Tibial nerve (tissue), 4 donors: ENCODE data around the gene UBAP1L. TPM values are rescaled to one million over a fixed set of nuclear protein-coding genes. Genes with fewer than 3 reads are reported as not detected.
A peak's percentile ranks its signal among the peaks of the same experiment; 100 is the strongest.
"Not testable (repeated sequence)": the region's sequence is repeated elsewhere in the genome, so short reads cannot be mapped to it uniquely, and the experiment has no call there.

Experiments used
- DNase-seq, 2 donors: peaks; one replicate each; pipeline ENCODE4 v3.0.0-alpha.2; 2019; ENCODE audit warnings: low spot score in 2 of 2
- H3K27ac ChIP-seq, 4 donors: fragments of 200-600 bp; sonication (generic) in 3 of 4; one replicate each; pipeline ENCODE4 v1.5.1; 2017 to 2019; ENCODE audit warnings: mild to moderate bottlenecking in 1 of 4
- H3K27me3 ChIP-seq, 2 donors: fragments of 200-600 bp; sonication (generic) in 1 of 2; one replicate each; pipeline versions ENCODE4 v1.5.1 to v1.6.0; 2017 to 2019
- H3K36me3 ChIP-seq, 3 donors: fragments of 200-600 bp; sonication (generic); one replicate each; pipeline ENCODE4 v1.5.1; 2018 to 2019
- H3K4me1 ChIP-seq, 4 donors: fragments of 200-600 bp; sonication (generic) in 3 of 4; one replicate each; pipeline ENCODE4 v1.5.1; 2017 to 2019
- H3K4me3 ChIP-seq, 4 donors: fragments of 200-600 bp; sonication (generic) in 3 of 4; one replicate each; pipeline ENCODE4 v1.5.1; 2017 to 2019; ENCODE audit warnings: mild to moderate bottlenecking in 1 of 4, moderate library complexity in 1 of 4
- H3K9me3 ChIP-seq, 4 donors: fragments of 200-600 bp; sonication (generic) in 3 of 4; one replicate each; pipeline ENCODE4 v1.5.1; 2017 to 2019
- CTCF ChIP-seq, 5 experiments: fragments of 200-600 bp in 3 of 5; fragments of 450-650 bp in 2 of 5; sonication (generic) in 3 of 5; IDR thresholded peaks; one replicate each; pipeline ENCODE4 v1.5.1; 2016 to 2019; ENCODE audit warnings: antibody characterized with exemption in 5 of 5, mild to moderate bottlenecking in 3 of 5, moderate library complexity in 2 of 5
- EP300 ChIP-seq, 2 donors: sonication (generic); formaldehyde crosslinking; IDR thresholded peaks; one replicate each; pipeline ENCODE4 v1.6.1; 2017; ENCODE audit warnings: antibody characterized with exemption in 2 of 2, mild to moderate bottlenecking in 1 of 2
- POLR2A ChIP-seq, 2 donors: fragments of 450-650 bp; IDR thresholded peaks; one replicate each; pipeline ENCODE4 v1.6.1; 2017; ENCODE audit warnings: antibody characterized with exemption in 2 of 2, mild to moderate bottlenecking in 2 of 2, moderate library complexity in 2 of 2
- WGBS, 2 donors: methylation state at CpG; one replicate each; pipeline ENCODE4 v1.1.5; 2018; 5-methylcytosine and 5-hydroxymethylcytosine counted together
- small RNA-seq: library from RNA; depleted of rRNA; stranded (forward); fragments of <200 nt; gene quantifications from one replicate; pipeline ENCODE3, GENCODE V24; 2016
- total RNA-seq, 4 donors: library from RNA; depleted of rRNA; stranded (reverse); fragments of >200 nt; gene quantifications; one replicate each; pipeline ENCODE4 v1.1.0, GENCODE V29; 2016

The UBAP1L gene
- total RNA-seq, 4 donors from 2014 or later = 8.4 to 16.7 (median 14.0) TPM

GRCh38 chr15:65044724-65045481 is 70.1 kb downstream of the UBAP1L start, which contains the start of gene SLC51B:
Gene SLC51B, plus strand, starts transcription at chr15:65045387. Its CDS starts 4,618 bp downstream, at chr15:65050005.
- Histone ChIP-seq H3K36me3 (no peaks in the 10 kb centered on the region), H3K4me1 (peaks cover 0 to 37% (median 5%) of the 10 kb centered on the region in 4 donors), H3K4me3 (no peak within 1 kb of the TSS), H3K27me3 (no peaks in the 10 kb centered on the region), H3K27ac (peak within 1 kb of the TSS in 1 of 4 donors; percentile 58), H3K9me3 (no peaks in the 10 kb centered on the region)
- 57 to 65% methylated on average over 7 of the region's 7 CpGs for WGBS, 2 donors
- no peak for DNase-seq
- TF ChIP-seq CTCF (IDR thresholded peaks at IDR 0.05) = no peak
- peak in 1 of 2 donors; percentile 32 for TF ChIP-seq EP300 (IDR thresholded peaks at IDR 0.05)

- peaks cover 0 to 30% (median under 1%) of the 10 kb centered on the region in 4 donors for H3K4me1 ChIP-seq
- not testable (repeated sequence) for H3K36me3 ChIP-seq, H3K9me3 ChIP-seq, DNase-seq, H3K4me3 ChIP-seq, H3K27me3 ChIP-seq
- 54 to 57% methylated on average over 5 of the region's 5 CpGs for WGBS, 2 donors
- H3K27ac ChIP-seq = peak overlapping the region in 1 of 4 donors; percentile 58
Measured at GRCh38 chr15:65044218-65044617, 70.8 kb downstream of the UBAP1L start.

- peak overlapping the region in 2 of 4 donors; percentile 34 to 58 for H3K27ac ChIP-seq
Measured at GRCh38 chr15:65042776-65043327, 72.1 kb downstream of the UBAP1L start.

More at GRCh38 chr15:65042776-65043327, 72.1 kb downstream of the UBAP1L start:
- WGBS, 2 donors = 23 to 45% methylated on average over 4 of the region's 4 CpGs
- TF ChIP-seq CTCF (IDR thresholded peaks at IDR 0.05) (no peak), EP300 (IDR thresholded peaks at IDR 0.05) (no peak), POLR2A (IDR thresholded peaks at IDR 0.05) (no peak)
- Histone ChIP-seq H3K9me3 (no peaks in the 10 kb centered on the region), H3K27me3 (no peaks in the 10 kb centered on the region), H3K4me1 (peaks cover 0 to 26% (median 0%) of the 10 kb centered on the region in 4 donors), H3K36me3 (no peaks in the 10 kb centered on the region), H3K4me3 (no peak overlapping the region)
- no peak for DNase-seq

Small RNA genes within 50 kb of the gene (small RNA-seq; reads per million reads assigned to genes)
- gene AC013553.1 = not detected

Other genes starting within 250 kb of the UBAP1L start
- gene ANKDD1A, start 203.3 kb downstream of the UBAP1L start, total RNA-seq = 10 to 100 TPM; 18.2 to 39.3 (median 26.3) TPM
- 10 to 100 TPM; 80.4 to 90.6 (median 86.3) TPM for gene SPG21, start 125.3 kb downstream of the UBAP1L start, total RNA-seq
- gene MTFMT, start 85.6 kb downstream of the UBAP1L start, total RNA-seq = 10 to 100 TPM; 36.8 to 45.7 (median 41.2) TPM
- gene SLC51B, start 69.8 kb downstream of the UBAP1L start, total RNA-seq = 1 to 10 TPM in 1 of 4 donors, not detected in 3; 2.7 TPM
- gene RASL12, start 47.2 kb downstream of the UBAP1L start, total RNA-seq = 10 to 100 TPM; 41.4 to 83.5 (median 78.7) TPM
- gene KBTBD13, start 38.5 kb downstream of the UBAP1L start, total RNA-seq = not detected
- gene PDCD7, start 18.6 kb upstream of the UBAP1L start, total RNA-seq = 10 to 100 TPM; 27.9 to 57.5 (median 37.8) TPM
- gene CLPX, start 70.1 kb upstream of the UBAP1L start, total RNA-seq = 10 to 100 TPM; 29.5 to 96.7 (median 69.7) TPM
- 100 to 1,000 TPM in 1 of 4 donors, 10 to 100 TPM in 2, 1 to 10 TPM in 1; 7.8 to 209 (median 55.5) TPM for gene CILP, start 96.3 kb upstream of the UBAP1L start, total RNA-seq
- gene PARP16, start 171.7 kb upstream of the UBAP1L start, total RNA-seq = 10 to 100 TPM in 3 of 4 donors, 1 to 10 TPM in 1; 5.9 to 15.5 (median 12.1) TPM
- not detected for gene RNU5A-1, start 180.9 kb upstream of the UBAP1L start, total RNA-seq
- gene RNU5B-1, start 189.5 kb upstream of the UBAP1L start, total RNA-seq = not detected